GM19240 (cell line): Measurements from ENCODE around the gene TRPC4.

Source experiments
- DNase-seq: peaks from one replicate; pipeline ENCODE4 v3.0.0; 2011; ENCODE audit warnings: low spot score; ENCODE audit not compliant: insufficient read length

TRPC4 gene

DNA sequence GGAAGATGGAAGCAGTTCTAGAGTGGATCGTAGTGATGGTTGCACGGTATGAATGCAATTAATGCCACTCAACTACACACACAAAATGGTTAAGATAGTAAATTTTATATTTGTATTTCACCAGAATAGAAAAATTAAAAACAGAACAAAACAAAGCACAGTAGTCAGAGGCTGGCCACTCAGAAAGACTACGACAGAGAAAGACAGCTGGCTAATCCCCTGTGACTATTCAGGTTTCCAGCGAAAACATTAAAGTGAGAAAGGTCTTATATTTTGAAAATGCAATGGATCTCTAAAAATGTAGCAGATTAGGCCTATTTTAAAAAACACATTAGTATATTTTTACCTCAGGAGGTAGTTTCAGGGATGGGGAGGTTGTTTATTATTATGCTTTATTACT lies 139.7 kb downstream of the TRPC4 start:
- no peak for DNase-seq

DNA sequence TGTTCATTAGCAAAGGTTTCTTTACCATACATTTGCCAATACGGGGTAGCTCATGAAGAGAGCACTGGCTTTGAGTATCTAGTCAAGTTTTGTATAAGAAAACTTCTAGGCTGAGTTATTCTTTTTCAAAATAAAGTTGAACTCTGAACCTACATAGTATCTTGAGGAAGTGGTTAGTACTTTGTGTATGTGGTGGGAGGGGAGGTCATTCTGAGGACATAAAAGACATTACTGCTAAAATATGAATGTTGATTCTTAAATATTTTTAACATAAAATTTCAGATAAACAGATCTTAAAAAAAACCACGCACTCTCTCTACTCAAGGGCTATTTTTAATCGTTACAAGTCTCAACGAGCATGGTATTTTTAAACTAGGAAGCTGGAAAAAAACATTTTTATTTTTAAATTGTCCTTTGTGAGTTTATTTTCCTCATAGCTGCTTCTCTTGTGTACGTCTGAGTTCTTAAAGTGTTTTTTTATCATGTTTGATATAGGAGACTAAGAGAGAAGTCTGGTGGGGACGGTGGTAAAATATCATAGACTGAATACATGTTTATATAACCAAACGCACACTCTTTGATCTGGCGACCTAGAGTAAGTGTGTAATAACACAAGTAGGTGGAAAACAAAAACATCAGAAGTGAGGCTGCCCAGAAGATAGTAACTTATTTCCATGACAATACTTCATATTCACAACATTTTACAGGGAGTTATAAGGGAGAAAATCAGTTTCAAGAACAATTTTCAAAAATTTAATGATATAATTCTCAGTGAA lies 153.0 kb downstream of the TRPC4 start:
- no peak for DNase-seq

DNA sequence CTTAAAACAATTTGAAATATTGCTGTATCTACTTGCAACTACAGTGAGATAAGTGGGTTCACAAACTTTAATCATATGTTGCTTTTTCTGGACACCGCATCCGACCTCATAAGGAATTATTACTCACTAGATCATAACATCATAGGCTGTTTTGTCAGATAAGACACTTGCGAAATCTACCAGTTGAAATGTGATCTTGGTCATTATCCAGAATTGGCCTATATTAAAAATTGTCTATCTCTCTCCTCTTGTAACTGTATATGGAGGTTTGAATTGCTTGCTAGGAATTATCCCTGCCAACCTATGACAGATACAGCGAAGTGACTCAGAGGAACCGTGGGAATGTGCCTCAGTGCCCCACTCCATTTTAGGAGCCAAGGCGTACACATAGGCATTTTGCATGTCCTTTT lies 154.0 kb downstream of the TRPC4 start:
- no peak for DNase-seq

DNA sequence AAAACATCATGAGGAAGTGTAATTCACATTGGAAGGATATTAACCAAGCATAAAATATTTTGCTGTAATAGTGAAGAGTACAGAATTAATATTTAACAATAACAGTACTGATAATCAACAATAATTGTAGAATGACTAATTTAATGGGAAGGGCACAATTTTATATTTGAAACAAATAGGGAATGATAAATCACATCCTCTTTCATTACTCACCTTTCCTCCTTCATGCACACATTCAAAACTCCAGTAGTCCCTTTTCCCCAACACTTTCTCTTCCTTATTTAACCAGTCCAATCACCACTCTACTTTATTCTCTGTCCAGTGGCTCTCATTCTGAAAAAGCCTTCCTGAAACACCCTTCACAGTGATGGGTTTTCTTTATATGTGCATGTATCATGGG lies 160.3 kb downstream of the TRPC4 start:
- DNase-seq = no peak

DNA sequence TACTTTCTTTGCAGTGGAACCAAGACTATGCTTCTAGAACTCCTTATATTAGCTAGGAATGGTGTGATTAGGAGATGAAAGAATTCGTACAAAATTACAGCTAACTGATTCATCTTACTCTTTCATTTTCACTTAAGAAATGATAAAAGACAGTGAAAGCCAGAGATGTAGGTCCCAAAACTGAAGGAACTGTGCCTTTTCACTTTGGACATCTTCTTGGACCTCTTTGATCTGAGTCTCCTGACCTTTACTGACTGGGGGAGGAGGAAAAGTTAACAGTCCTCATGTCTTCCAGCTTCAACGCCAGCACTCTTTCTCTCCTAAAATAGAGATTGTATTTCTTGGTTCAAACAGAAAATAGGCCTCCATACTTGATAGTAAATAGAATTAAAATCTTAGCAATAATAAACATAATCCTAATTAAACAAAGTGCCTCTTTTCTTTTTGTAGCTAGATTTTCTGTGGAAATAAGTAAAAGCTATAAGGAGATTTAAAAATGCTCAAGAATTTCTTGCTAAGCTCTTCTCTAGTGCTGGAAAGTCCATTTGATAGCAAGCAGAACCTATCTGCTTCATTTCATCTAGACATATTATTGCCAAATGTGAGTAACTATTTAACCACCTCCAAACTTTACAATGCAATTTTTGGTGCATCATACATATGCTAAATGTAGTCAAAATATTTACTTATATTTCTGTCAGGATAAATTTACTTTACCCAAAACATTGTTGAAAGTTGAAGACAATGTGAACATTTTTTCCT lies 161.7 kb downstream of the TRPC4 start:
- no peak for DNase-seq

DNA sequence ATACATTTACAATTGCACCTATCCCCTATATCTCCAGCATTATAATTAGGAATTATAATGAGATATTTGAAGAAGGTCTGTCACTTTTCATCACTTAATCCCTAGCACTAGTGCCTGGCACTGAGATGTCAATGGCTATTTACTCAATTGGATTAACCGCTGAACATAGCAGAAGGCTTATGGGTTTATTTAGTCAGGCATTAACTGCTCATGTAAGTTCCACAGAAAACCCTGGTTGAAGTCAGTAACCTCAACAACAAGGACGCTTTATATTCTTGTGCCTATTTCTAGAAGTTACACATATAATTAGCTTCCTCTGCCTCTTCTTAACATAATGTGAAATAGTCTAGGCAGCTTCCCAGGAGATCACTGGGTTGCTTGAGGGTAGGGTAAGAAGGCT lies 163.5 kb downstream of the TRPC4 start:
- no peak for DNase-seq

DNA sequence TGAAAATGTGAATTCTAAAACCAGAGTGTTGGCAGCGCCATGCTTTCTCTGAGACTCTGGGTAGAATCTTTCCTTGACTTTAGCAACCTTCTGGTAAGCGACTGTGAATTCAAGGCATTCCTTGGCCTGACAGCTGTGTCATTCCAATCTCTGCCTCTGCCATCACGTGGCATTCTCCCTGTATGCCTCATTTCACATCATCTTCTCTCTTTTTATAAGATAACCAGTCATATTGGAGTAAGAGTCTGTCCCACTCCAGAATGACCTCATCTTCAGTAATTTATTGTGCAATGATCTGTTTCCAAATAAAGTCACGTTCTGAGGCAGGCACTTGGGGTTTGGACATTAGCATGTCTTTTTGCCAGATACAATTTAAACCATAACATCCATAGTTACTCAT lies 167.6 kb downstream of the TRPC4 start:
- no peak for DNase-seq

DNA sequence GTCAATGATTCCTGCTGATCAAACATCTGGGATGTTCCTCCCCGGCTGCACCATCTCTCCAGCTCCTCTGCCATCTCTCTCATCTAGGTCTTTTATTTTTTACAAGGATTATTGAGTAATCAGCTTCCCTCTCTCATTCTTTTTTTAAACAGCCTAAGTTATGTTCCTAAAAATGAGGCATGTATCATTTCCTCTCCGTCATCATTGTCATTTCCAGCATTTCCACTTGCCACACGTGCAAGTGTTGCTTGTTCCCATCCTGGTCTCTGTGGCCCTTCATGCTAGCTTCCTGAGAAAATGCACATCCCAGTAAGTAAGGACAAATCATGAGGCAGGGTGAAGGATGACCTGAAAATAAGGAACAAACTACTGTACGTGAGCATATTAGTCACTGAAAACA lies 168.3 kb downstream of the TRPC4 start:
- DNase-seq = no peak

DNA sequence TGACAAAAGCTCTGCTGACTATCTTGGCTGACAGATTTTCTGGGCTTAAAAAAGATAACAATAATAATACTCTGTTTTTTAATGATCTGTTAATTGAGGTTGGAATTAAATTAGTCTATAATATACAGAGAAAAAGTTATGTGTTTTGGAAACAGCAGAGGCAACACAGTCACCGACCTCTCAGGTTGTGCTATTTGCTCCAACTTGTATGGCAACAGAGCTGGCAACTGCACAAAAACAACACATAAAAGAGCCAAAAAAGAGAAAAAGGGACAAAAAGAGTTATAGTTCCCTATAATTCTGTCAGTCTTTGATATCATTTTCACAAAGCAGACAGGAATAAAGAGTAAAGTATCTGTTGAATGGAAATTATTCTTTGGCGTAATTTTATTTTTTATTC lies 168.7 kb downstream of the TRPC4 start:
- no peak for DNase-seq

DNA sequence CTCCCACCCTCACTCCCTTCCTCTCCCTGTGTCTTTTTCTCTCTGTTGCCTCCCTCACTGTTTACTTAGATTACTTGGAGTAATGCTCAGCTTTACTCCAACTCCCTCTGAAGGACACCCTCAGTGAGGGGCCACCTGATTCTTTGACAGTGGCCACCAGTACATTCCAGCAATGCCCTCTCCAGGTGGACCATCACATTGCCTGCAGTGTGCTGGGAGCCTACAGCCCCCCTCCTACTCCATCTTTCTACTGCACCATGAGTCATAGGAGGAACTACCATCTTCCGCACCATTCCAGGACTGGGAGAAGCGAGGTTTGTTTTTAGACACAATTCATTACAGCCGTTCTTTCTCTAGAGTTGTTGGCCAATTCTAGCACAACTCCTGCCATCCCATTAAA lies 174.4 kb downstream of the TRPC4 start:
- DNase-seq = no peak

DNA sequence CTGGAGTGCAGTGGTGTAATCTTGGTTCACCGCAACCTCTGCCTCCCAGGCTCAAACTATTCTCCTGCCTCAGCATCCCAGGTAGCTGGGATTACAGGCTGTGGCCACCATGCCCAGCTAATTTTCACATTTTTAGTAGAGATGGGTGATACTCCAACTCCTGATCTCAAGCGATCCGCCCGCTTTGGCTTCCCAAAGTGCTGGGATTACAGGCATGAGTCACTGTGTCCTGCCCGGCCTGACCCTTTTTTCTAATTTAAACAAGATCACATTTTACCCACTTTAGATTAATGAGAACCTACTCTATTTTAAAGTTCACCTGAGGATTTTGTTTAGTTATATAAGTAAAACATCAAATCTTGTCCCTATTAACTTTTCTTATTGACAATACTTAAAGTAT lies 179.2 kb downstream of the TRPC4 start:
- DNase-seq = no peak

DNA sequence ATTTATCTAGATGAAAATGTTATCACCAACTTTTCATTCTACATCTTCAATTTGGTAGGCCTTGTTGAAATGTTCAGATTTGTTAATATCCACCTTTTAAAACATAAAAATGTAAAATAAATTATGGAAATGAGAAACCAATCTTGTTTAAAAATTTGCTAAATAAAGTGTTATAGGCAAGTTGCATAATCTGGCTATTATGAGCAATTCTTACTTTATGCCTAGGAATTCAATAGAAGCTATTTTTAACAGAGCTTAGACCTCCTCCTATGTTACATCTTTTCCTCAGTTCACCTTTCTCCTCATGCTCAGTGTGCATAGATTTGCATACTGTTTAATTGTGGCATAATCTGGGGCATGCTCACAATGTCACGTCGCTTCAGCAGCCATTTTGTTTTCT lies 183.1 kb downstream of the TRPC4 start:
- no peak for DNase-seq

DNA sequence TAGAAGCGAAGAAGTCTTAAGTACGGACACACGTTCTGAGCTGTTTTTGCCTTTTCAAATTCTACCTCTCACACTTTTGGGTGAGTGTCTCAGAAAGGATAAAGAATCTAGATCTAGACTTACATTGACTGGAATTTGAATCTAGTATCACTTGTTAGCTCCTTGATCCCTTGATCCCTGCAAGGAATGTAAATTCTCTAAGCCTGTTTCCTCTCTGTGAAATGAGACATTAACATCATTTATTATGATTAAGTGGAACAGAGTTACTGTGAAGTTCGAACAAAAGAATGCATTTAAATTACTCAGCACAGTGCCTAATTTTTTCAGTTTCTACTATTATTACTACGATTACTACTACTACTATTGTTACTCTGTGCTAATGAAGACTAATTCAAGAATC lies 184.4 kb downstream of the TRPC4 start:
- no peak for DNase-seq

DNA sequence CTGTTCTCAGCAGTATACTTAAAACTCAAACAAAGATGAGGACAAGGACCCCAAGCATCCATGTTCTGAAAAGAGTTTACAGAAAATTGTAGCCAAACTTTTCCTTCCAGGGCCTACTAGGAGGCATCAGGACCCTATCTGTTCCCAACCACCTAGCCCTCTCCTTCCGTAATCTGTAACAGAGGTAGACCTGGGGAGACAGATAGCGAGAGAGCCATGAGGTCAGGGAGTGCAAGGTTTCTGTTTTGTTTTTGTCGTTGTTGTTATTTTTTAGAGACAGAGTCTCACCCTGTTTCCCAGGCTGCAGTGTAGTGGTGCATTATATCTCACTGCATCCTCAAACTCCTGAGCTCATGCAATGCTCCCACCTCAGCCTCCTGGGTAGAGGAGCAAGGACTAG lies 187.1 kb downstream of the TRPC4 start:
- DNase-seq = no peak

DNA sequence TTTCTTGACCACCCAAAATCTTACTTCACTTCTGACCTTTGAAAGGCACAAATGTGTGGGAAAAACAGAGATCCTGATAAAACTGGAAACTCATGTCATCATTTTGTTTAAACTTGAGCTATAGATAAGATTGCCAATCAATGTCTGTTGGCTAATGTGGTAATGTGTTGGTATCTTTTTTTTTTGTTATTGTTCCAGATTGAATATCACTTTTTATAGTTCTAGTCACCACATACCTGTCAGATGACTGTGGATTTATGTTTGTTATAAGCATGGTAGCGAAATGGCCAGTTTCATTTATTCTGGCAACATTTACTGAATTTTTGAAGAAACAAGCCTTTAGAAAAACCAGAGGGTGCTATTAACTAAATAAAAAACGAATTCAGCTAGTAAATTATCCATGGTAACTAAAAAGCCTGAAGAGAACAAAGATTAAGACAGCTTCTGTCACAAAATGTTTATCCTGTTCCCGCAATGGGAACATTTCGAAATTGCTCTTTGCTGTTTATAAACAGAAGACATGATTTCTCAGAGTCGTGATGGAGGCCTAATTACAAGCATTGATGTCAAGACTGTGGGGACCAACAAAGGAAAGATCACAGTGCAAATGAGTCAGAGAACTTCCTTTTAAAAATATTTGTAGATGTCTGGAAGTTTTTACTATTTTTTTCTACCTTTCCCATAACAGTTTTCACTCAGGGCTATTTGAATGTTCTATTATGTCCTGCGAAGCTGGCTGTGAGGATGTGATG lies 188.1 kb downstream of the TRPC4 start:
- DNase-seq = no peak

DNA sequence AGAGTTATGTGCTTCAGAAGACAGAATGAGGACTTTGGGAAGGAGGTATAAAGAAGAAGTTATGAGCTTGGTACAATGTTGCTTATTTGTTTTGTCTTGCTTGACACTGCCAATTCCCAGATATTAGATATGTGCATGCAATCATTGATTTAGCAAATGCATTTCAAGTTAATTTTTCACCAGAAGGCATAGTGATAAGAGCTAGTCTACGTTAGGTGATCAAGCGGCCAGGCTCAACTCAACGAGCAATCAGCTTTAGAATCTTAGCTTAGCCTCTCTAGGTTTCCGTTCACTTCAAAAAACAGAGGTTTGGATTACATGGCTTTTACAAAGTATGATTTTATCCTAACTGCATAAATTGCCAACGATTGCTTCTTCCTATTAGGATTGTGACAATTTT lies 189.4 kb downstream of the TRPC4 start:
- no peak for DNase-seq

DNA sequence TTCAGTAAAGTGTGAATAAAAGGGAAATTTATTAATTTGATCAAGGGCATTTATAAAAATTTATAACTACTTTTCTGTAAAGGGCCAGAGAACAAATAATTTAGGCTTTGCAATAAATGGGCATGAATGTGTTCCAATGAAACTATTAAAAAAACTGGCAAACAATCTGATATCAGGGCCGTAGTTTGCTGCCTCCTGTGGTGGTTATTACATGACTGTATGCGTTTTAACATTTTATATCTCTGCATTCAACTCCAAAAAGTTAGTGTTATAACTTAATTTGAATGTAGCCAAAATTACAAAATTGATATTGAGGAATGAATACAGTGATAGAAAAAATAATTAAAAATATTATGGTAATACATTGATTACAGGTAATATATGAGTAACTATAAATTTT lies 190.5 kb downstream of the TRPC4 start:
- DNase-seq = no peak

DNA sequence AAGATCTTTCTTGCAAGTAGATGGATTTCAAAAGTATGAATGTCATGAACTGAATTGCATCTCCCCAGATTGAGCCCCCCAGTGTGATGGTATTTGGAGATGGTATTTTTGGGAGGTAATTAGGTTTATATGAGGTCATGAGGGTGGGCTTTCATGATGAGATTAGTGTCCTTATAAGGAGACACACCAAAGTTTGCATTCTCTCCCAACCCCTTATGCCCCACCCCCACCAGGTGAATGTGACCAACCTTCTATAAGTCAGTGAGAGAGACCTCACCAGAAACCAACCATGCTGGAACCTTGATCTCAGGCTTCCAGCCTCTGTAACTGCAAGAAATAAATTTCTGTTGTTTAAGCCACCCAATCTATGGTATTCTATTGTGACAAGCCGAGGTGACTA lies 199.7 kb downstream of the TRPC4 start:
- no peak for DNase-seq

DNA sequence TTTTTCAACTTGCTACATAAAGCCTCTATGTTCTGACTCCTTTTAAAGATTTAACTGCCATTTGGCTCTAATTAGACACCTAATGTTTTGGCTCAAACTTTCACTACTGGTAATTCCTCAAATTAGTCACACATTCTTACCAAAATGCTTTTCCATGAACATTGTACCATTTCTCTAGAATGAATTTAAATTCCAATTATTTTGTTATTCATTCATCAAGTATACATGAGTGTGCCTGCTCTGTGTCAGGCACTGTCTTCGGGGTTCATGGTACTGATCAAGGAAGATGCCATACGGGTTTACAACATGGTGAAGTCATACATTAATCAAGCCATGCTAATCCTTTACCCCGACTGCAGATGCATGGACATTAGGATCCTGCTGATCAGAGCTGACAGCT lies 201.9 kb downstream of the TRPC4 start:
- no peak for DNase-seq

DNA sequence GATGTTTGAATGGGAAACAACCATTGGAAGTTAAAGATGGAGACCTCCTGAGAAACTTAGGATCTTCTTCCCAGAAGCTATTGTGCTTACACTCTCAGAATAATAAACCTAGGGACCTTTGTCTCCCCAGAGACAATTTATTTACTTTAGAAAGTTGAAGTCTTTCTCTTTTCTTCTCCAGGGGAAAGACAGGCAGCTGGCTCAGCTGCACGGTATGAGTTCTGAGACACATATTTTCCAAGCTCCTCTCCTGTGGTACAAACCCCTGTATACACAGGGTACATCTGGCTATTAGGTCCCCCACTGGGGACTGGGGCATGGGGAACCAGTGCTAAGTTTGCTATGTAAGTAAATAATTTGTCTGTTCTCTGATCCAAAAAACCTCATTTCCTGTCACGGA lies 203.5 kb downstream of the TRPC4 start:
- no peak for DNase-seq

DNA sequence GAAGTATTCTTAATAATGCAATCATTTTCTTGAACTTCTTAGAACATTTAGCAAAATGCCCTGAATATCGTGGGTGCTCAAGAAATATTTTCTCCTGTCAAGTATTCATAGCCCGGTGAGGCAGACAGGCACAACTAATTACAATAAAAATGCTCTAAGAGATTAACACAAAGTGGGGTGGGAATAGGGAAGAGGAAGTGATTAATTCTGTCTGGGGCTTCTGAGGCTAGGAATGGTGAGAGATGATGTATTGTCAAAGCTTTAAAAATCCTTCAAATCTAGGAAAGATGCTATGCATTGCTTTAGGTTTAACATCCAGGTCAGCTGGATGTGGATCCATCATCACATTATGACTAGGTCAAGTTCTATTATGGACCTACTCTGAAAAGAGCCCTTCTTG lies 204.2 kb downstream of the TRPC4 start:
- no peak for DNase-seq

DNA sequence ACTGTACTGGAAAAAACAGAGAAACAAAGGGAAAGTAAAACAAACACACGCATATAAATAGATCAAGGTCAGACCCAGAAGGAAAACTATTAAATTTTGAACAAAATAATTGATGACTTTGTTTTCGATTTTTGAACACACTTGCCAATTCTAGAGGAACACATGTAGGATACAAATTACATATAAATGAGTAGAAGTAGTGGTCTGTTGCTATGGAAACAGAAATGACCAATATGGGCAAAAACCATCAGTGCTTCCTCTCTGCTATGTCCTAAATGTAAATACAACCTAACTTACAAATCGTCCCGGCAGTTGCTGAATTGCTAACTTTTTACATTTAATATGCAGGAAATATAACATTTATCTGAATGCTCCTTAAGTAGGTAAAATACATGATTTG lies 205.8 kb downstream of the TRPC4 start:
- no peak for DNase-seq
